ENCODE results near the gene RPP21.

RPP21 gene

DNA sequence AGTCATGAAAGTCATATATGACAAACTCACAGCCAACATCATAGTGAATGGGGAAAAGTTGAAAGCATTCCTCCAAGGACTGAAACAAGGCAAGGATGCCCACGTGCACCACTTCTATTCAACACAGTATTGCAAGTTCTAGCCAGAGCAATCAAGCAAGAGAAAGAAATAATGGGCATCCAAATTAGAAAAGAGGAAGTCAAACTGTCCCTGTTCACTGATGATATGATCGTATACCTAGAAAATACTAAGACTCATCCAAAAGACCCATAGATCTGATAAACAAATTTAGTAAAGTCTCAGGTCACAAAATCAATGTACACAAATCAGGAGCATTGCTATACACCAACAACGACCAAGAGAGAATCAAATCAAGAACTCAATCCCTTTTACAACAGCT lies 41.2 kb downstream of the RPP21 start:
- no peak for DNase-seq

- no peak for DNase-seq
These were observed 46.3 kb downstream of the RPP21 start for GRCh38 chr6:30391240-30391639.

DNA sequence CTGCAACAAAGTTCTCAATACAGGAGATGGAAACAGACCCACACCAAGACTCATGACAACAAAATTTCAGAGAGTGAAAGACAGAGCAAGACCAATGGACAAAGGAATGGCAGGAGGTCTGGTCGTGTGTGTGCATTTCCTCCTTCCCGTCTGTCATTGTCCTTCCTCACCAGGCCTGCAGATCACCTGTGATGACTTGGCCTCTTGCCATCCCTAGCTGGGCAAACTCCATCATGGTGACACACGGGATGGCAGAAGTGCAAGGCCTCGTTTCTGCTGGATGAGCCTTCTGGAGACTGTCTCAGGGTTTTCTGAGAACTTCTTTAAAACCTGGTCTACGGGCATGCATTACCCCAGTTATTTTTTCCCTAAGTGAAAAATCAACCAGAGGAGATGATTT lies 49.2 kb downstream of the RPP21 start:
- DNase-seq = no peak
